C1 segment of cervical spinal cord (tissue), 14 donors: ENCODE results near the gene TFF1.

ENCODE experiments used
- DNase-seq, 14 donors: peaks; one replicate each; lab custom pipeline; 2025; lab: John Stamatoyannopoulos, UW

TFF1 gene

DNA sequence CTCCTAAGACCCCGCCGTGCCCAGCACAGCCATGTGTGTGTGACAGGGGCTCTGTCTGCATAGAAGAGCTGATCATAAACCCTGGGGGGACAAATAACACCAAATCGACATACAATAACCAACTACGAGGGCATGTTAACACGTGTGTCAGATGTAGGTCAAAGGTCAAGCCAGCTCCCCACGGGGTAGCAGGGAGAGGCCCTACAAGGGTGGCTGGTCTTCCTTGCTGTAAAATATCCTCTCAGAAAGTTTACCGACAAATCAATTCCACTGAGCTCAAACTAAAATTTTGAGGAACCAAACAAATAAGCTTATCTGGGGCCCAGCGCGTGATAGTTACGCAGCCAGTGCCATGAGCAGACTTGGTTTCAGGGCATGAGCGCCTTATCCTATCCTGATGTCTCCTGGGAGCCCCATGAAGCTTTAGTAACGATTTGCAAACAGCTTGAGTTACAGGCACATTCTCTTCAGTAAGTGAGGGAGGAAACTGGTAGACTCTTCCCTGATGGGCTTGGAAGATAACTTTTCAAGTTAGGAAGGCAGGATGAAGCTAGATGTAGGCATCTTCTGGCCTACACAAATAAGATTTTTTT, 32.2 kb upstream of the TFF1 start:
- no peak for DNase-seq

GRCh38 chr21:42397746-42398394, 31.5 kb upstream of the TFF1 start:
- DNase-seq = no peak

- DNase-seq = no peak
Observed at GRCh38 chr21:42396799-42397745, 30.7 kb upstream of the TFF1 start.

DNA sequence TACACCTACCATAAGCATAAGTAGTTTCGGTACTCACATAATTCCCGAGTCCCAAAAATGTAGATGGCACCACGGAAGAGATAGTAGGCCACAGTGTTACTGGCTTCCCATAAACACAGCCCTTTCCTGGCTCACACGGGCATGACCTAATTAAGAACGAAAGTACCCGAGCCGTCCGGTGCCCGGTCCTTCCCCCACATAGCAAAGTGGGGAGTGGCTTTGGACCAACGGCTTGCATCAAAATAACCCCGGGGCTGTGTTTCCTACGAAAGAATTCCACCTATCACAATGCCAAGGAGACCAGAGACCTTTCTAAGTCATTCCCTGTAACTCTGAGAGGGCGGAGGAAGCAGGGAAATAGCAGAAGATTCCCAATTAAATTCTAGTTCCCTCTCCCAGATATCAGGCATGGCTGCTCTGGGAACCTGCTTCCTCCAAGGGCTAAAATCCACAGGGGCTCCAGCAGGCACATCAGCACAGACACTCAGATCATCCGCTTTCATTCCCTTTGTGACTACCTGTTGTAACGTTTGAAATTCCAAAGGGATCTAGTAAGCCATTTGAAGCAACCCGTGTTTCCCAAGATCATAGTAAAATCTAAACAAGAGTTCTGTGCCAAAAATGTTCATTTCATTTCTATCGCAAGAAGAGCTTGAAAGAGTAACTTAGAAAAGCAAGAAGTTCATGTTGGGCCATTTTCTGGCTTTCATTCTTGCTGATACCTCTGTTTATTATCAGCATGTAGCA, 29.7 kb upstream of the TFF1 start, which contains the start of gene TMPRSS3:
Gene TMPRSS3, minus strand, starts transcription at position 148 of the 747 bp plus-strand sequence. CDS start 635 bp downstream, outside the sequence.
- DNase-seq = no peak

DNA sequence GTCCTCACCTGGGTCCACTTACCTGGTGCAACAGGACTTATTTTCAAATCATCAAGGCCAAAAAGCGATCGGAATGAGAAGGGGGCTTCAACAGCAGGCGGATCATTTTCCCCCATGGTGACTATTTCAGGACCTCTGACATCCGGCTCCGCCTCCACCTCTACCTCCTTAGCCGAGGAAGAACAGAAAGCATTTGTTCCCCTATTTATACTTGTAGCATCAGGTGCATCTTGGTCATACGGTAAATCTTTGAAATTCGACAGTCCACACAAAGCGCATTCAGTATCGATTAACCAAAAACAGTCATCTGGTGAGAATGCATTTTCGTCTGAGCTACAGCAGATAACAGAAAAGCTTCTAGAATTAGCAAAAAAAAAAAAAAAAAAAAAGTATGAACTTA, 29.0 kb upstream of the TFF1 start:
- DNase-seq = no peak

DNA sequence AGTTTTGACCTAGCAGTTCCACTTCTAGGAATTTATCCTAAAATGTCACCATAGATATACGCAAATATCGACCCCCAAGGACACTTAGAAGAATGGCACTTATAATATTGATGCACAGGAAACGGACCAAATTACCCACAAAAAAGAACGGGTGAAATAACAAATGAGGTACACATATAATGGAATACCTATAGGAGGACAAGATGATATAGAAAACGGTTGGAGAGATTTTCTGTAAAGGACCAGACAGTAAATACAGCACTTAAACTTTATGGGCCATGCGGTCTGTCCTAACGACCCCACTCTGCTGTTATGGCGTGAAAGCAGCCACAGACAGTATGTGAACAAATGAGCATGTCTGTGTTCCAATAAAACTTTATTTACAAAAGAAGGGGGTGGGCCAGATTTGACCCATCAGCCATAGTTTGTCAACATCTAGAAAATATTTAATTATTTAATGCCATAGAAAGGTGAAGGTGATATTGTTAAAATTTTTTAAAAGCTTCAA, 27.2 kb upstream of the TFF1 start:
- no peak for DNase-seq

GRCh38 chr21:42392731-42393442, 26.6 kb upstream of the TFF1 start:
- no peak for DNase-seq

DNA sequence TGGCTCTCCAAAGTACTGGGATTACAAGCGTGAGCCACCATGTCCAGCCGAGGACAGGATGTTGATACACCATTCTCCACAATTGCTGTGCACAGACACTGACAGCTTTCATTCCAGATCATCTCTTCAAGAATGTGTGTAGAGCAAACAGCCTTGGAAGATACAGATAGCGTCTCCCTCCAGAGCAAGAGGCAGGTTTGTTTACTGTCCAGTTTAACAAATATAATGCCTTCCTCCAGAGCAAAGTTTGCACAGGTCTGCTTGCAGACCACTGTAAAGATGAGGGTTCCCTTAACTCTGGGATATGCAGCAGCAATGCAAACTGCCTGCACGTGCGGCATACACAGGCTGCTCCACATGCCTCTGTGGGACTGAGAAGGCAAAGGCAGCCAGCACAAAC, 25.0 kb upstream of the TFF1 start:
- no peak for DNase-seq

DNA sequence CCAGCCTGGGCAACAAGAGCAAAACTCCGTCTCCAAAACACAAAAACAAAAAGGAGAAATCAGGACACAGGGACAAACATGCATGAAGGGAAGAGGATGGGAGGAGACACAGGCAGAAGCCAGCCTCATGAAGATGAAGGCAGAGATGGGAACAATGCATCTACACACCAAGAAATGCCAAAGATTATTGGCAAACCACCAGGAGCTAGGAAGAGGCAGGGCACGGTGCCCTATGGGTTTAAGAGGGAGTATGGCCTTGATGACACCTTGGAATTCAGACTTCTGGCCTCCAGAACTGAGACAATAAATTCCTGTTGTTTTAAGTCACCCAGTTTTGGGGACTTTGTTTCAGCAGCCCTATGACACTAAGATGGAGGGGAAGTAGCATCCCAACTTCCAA, 24.4 kb upstream of the TFF1 start:
- no peak for DNase-seq

DNA sequence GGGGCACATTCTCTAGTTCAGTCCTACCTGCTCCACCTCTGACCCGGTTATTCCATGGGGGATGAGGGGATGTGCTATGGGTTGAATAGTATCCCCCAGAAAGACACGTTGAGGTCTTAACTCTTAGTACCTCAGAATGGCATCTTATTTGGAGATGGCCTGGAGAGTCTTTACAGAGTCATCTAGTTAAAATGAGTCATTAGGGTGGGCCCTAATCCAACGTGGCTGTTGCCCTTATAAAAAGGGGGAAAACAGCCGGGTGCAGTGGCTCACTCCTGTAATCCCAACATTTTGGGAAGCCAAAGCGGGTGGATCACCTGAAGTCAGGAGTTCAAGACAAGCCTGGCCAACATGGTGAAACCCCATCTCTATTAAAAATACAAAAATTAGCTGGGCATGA, 23.9 kb upstream of the TFF1 start:
- DNase-seq = no peak

GRCh38 chr21:42389449-42389835, 23.1 kb upstream of the TFF1 start:
- DNase-seq = no peak

DNA sequence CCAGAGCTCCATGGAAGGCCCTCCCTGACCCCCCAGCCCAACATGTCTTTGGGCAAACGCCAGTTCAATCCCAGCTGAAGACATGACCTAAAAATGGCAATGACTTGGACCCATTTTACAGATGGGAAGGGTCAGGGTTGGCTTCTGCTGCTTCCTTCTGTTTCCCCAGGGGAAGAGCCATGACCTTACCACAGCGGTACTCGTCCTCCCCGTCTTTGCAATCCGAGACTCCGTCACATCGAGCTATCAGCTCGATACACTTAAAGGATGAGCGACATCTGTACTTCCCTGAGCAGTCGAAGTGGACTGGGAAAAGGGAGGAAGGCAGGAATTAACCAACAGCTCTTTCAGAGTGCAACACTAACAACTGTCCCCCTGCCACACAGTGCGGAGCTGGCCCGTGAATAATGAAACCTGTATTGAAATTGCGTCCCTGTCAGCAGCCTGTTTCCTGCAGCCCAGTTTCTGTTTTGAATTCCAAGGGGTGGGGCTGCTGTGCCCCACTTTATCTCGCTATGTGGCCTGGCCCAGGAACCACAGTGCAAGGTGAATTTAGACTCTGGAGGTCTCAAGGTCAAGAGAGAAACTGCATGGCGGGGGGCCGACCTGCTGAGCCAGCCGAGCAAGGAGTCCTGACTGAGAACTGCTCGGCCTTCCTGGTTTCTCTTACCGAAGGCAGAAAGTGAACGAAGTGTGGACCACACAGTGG, 22.6 kb upstream of the TFF1 start:
- DNase-seq = no peak

DNA sequence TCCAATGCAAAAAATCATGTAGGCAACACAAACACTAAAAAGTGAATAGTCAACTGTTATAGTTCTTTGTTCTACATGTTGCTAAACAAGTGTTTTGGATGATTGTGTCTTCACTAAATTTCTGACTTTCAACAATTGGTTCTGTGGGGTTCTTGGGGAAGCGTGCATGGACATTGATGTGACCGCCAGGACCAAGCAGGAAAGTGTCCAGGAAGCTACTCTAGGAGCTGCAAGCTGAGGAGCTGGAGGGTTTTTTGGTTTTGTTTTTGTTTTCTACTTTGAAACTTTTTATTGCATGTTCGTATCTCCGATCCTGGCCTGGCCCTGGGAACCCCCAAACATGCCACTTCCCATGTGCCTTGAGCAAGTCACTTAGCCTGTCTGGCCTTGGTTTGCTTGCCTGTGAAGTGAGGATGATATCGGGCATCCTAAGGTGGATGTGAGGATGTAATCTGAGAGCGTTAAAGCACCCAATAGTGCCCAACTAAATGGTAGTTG, 21.6 kb upstream of the TFF1 start:
- DNase-seq = no peak

- no peak for DNase-seq
Observed at GRCh38 chr21:42387164-42387563, 20.8 kb upstream of the TFF1 start.

DNA sequence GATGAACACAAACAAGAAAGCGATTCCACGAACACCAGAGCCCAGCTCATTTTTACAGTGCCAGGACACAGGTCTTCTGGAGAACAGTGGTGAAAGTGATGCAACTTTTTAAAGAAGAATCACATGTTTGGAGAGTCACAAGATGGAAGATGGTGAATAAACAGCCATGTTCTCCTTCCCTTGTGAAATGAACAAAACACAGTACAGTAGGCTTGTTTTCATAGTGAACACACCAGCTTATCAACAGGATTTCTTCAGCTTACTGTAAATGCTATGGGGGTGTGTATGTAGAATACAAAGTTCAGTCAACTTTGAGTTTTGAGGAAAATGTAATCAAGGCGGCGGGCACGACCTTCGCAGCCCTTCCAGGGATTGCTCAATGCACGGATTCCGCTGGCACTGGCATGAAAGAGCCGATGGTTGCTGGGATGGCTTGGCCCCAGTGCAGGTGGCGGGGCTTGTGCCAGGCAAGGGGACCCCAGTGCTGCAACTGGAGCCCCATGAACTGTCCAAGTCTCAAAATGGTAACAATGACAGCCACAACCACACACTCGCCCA, 19.8 kb upstream of the TFF1 start:
- DNase-seq = no peak

GRCh38 chr21:42385619-42386018, 19.3 kb upstream of the TFF1 start:
- no peak for DNase-seq

DNA sequence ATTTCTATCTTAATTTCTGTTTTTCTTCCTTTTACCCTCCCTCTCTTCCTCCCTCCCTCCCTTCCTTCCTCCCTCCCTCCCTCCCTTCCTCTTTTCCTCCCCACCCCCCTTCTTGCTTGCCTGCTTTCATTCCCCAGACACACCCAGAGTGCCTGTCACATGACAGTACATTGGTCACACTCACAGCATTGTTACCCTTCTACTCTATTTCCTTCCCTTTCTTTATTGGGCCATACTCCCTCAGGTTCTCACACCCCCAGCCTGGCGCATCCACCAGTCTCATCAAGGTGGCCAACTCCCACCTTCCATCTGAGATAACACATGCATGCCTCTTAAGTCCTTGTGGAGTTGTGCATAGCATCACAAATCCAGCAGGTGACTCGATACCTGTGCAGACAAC, 18.7 kb upstream of the TFF1 start:
- no peak for DNase-seq

DNA sequence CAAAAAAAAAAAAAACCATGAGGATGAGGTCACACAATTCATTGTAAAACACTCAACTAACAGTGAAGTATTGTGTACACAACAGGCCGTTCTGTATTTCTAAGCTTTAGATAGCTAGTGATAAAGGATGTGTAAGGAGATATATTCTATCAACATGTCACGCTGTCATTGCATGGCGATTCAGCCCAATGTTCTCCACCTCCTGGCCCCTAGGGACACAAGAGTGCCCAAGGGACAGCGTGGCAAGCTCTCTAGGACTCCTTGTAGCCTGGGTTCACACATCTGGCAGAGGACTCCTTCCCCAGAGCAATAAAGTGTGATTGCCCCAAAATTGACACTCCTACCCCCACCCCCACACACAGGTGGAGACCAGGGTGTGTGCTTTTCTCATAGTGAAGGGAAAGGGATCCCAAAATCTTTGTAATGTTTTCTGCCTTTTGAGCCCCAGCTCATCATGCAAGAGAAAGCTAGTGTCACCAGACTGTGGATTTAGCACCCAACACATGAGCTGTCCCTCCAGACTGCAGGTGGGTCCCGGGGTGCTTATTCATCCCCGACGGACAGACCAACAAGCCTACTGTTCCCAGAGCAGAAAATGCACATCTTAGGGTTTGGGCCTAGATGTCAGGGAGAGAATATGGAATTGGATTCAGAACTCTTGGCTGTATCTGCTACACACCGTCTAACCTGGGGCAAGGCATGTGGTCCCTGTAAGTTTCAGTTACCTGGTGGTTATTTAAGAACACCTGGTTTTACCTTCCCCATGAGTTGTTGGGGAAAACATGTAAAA, 18.0 kb upstream of the TFF1 start:
- no peak for DNase-seq

- DNase-seq = no peak
Observed at GRCh38 chr21:42383331-42383730, 17.0 kb upstream of the TFF1 start.
